Mesothelial cell of epicardium (in vitro differentiated cells): Measurements from ENCODE around the gene OBSCN. TPM values are rescaled to one million over a fixed set of nuclear protein-coding genes. Genes with fewer than 3 reads are reported as not detected.

Source experiments
- DNase-seq, 2 experiments: peaks; one replicate each; pipeline ENCODE4 v3.0.0; 2021; ENCODE audit warnings: low spot score in 2 of 2; ENCODE audit not compliant: unreplicated experiment in 2 of 2
- H3K27ac Mint-ChIP-seq: 2 replicates; pipeline ENCODE4 v1.8.0; 2021; ENCODE audit warnings: mixed read lengths
- H3K27me3 Mint-ChIP-seq: 2 replicates; pipeline ENCODE4 v1.8.0; 2021; ENCODE audit warnings: low read depth, mixed read lengths
- H3K36me3 Mint-ChIP-seq: 2 replicates; pipeline ENCODE4 v1.8.0; 2021; ENCODE audit warnings: mixed read lengths
- H3K4me1 Mint-ChIP-seq: 2 replicates; pipeline ENCODE4 v1.8.0; 2021; ENCODE audit warnings: mixed read lengths
- H3K4me3 Mint-ChIP-seq: 2 replicates; pipeline ENCODE4 v1.8.0; 2021; ENCODE audit warnings: mild to moderate bottlenecking, moderate library complexity, mixed read lengths
- H3K9me3 Mint-ChIP-seq: 2 replicates; pipeline ENCODE4 v1.8.0; 2021; ENCODE audit warnings: mixed read lengths
- CTCF ChIP-seq: fragments of 200-600 bp; sonication (generic); IDR thresholded peaks from one replicate; pipeline ENCODE4 v1.5.0; 2021; ENCODE audit warnings: antibody characterized with exemption; ENCODE audit not compliant: unreplicated experiment
- total RNA-seq: library from RNA; stranded (reverse); gene quantifications from 3 replicates; pipeline ENCODE4 v1.2.1, GENCODE V29; 2021

OBSCN gene
- total RNA-seq, 1 donor from 2014 or later = 113 TPM

DNA sequence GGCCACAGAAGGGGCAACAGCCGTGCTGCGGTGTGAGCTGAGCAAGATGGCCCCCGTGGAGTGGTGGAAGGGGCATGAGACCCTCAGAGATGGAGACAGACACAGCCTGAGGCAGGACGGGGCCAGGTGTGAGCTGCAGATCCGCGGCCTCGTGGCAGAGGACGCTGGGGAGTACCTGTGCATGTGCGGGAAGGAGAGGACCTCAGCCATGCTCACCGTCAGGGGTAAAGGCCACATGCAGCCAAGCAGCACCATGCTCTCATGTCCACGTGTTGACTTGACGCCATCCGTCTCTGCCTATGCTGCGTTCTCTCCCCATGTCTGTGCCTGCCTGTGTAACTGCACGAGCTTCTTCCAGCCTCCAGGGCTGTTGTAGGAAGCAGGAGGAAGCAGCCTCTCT lies 85.5 kb downstream of the OBSCN start:
- Mint-ChIP-seq H3K27ac (no peak overlapping the region), H3K27me3 (no peaks in the 10 kb centered on the region), H3K4me3 (no peak overlapping the region), H3K36me3 (peaks cover 50% of the 10 kb centered on the region), H3K4me1 (no peaks in the 10 kb centered on the region), H3K9me3 (peaks cover 15% of the 10 kb centered on the region)
- no peak for TF ChIP-seq CTCF
- no peak for DNase-seq

DNA sequence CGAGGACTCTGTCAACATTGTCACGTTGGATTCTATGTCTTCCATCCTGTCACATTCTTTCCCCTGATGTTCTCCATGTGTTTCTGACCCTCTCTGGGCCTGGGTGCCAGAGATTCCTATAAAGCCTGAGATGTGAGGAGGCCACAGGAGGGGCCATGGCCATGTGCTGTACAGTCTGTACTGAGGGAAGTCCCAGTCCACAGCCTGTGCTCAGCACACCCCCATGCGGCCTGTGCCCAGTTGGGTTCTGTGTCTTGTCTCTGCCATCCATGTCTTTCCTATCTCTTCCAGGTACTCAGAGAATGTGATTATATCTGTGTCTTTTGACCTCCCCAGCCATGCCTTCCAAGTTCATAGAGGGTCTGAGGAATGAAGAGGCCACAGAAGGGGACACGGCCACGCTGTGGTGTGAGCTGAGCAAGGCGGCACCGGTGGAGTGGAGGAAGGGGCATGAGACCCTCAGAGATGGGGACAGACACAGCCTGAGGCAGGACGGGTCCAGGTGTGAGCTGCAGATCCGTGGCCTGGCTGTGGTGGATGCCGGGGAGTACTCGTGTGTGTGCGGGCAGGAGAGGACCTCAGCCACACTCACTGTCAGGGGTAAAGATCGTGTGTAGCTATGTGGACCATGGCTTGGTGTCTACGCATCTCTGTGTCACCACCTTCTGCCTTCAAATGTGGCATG lies 86.1 kb downstream of the OBSCN start:
- no peak for TF ChIP-seq CTCF
- Mint-ChIP-seq H3K9me3 (peaks cover 19% of the 10 kb centered on the region), H3K4me3 (no peak overlapping the region), H3K36me3 (peaks cover 54% of the 10 kb centered on the region), H3K27ac (no peak overlapping the region), H3K27me3 (no peaks in the 10 kb centered on the region), H3K4me1 (no peaks in the 10 kb centered on the region)
- DNase-seq = no peak

GRCh38 chr1:228294717-228295116 lies 86.9 kb downstream of the OBSCN start:
- H3K36me3 Mint-ChIP-seq = peaks cover 62% of the 10 kb centered on the region
- H3K4me3 Mint-ChIP-seq = no peak overlapping the region
- no peak for TF ChIP-seq CTCF
- peaks cover 23% of the 10 kb centered on the region for H3K9me3 Mint-ChIP-seq
- no peaks in the 10 kb centered on the region for H3K4me1 Mint-ChIP-seq
- H3K27ac Mint-ChIP-seq = no peak overlapping the region
- no peaks in the 10 kb centered on the region for H3K27me3 Mint-ChIP-seq
- no peak for DNase-seq

GRCh38 chr1:228295201-228295600 lies 87.4 kb downstream of the OBSCN start:
- Mint-ChIP-seq H3K9me3 (peaks cover 28% of the 10 kb centered on the region), H3K27me3 (no peaks in the 10 kb centered on the region), H3K36me3 (peaks cover 66% of the 10 kb centered on the region), H3K27ac (no peak overlapping the region), H3K4me3 (no peak overlapping the region), H3K4me1 (no peaks in the 10 kb centered on the region)
- no peak for TF ChIP-seq CTCF
- no peak for DNase-seq

DNA sequence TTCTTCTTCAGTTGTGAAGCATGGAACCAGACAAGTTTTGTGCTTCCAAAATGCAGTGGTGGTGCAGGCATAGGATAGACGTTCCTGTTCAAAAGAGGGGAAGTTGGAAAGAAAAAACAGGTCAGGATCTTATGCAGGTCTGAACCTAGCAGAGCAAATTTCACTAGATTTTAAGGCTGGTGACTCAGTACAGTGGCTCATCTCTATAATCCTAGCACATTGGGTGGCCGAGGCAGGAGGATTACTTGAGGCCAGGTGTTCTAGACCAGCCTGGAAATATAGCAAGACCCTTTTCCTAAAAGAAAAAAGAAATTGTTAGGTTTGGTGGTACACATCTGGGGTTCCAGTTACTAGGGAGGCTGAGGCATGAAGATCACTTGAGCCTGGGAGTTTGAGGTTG lies 88.1 kb downstream of the OBSCN start:
- H3K4me3 Mint-ChIP-seq = no peak overlapping the region

More for the DNA sequence above, 88.1 kb downstream of the OBSCN start:
- no peak for DNase-seq
- no peak overlapping the region for H3K27ac Mint-ChIP-seq
- peaks cover 74% of the 10 kb centered on the region for H3K36me3 Mint-ChIP-seq
- peaks cover 34% of the 10 kb centered on the region for H3K9me3 Mint-ChIP-seq
- TF ChIP-seq CTCF = no peak
- no peaks in the 10 kb centered on the region for H3K27me3 Mint-ChIP-seq
- no peaks in the 10 kb centered on the region for H3K4me1 Mint-ChIP-seq
